LNCaP clone FGC (cell line): Measurements from ENCODE around the gene RABGAP1L.
A peak's percentile ranks its signal among the peaks of the same experiment; 100 is the strongest.
"Not testable (repeated sequence)": the region's sequence is repeated elsewhere in the genome, so short reads cannot be mapped to it uniquely, and the experiment has no call there.

ENCODE experiments used
- DNase-seq: peaks from one replicate; pipeline ENCODE4 v3.0.0-alpha.2; 2011; ENCODE audit warnings: low read depth
- H3K4me3 ChIP-seq: 2 replicates; pipeline ENCODE4 v1.5.1; 2011; ENCODE audit warnings: mild to moderate bottlenecking, low read depth, low read length, control low read depth
- TF ChIP-seq, protein P1 (sequence below): IDR thresholded peaks from 2 replicates; pipeline ENCODE4 v1.5.1; 2012; ENCODE audit warnings: mild to moderate bottlenecking; ENCODE audit not compliant: control insufficient read depth, insufficient read depth; ENCODE audit errors: extremely low read depth

RABGAP1L gene

GRCh38 chr1:174800216-174800851, 641.0 kb downstream of the RABGAP1L start:
- no peak for DNase-seq
- TF ChIP-seq, protein P1, sequence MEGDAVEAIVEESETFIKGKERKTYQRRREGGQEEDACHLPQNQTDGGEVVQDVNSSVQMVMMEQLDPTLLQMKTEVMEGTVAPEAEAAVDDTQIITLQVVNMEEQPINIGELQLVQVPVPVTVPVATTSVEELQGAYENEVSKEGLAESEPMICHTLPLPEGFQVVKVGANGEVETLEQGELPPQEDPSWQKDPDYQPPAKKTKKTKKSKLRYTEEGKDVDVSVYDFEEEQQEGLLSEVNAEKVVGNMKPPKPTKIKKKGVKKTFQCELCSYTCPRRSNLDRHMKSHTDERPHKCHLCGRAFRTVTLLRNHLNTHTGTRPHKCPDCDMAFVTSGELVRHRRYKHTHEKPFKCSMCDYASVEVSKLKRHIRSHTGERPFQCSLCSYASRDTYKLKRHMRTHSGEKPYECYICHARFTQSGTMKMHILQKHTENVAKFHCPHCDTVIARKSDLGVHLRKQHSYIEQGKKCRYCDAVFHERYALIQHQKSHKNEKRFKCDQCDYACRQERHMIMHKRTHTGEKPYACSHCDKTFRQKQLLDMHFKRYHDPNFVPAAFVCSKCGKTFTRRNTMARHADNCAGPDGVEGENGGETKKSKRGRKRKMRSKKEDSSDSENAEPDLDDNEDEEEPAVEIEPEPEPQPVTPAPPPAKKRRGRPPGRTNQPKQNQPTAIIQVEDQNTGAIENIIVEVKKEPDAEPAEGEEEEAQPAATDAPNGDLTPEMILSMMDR: no peak
- H3K4me3 ChIP-seq: peak overlapping the region; percentile 24; the same call in 1 of the 2 replicates

GRCh38 chr1:174800876-174801275, 641.6 kb downstream of the RABGAP1L start:
- no peak for DNase-seq
- H3K4me3 ChIP-seq: no peak overlapping the region
- TF ChIP-seq, protein P1: no peak

- TF ChIP-seq, protein P1: no peak
- no peak overlapping the region for H3K4me3 ChIP-seq
- no peak for DNase-seq
These were observed 650.5 kb downstream of the RABGAP1L start for GRCh38 chr1:174809755-174810280.

DNA sequence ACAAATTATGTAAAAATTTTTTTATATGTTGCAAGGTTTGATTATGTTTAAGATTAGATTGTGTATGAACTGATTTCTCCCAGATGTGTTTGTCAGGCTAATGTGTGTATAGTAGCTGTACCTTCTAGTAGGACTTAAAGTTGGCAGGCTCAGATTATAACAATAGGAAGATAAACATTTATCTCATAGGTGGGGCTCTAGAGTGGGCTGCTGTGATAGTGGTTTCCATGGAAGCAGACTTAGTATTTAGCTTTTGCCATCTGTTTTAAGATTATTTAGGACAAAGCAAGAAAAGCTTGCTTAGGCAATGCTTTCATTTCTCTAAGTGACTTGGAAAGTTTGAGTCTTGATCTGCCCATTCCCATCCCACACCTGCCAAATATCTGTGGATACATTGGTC, 652.7 kb downstream of the RABGAP1L start:
- no peak for DNase-seq
- no peak overlapping the region for H3K4me3 ChIP-seq
- TF ChIP-seq, protein P1: no peak

GRCh38 chr1:174812656-174813055, 653.3 kb downstream of the RABGAP1L start:
- no peak overlapping the region for H3K4me3 ChIP-seq
- TF ChIP-seq, protein P1: no peak
- no peak for DNase-seq

DNA sequence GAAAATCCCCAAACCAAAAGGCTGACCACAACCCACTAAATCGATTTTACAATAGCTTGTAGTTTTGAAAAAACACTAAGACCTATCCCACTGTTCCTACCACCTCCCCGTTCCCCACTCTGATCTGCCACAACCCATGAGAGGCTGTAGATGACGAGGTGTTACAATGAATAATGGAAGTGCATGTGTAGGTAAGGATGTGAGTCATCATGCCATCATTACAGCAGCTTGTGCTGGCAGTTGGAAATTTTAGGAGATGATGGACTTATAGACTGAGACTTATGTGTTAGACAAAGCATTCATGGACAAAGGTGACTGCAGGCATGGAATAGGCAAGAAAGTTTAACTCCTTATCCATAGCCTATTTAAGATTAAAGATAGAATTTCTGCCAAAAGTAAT, 655.7 kb downstream of the RABGAP1L start:
- TF ChIP-seq, protein P1: no peak
- DNase-seq: no peak
- no peak overlapping the region for H3K4me3 ChIP-seq

GRCh38 chr1:174815474-174815908, 656.2 kb downstream of the RABGAP1L start:
- DNase-seq: no peak
- TF ChIP-seq, protein P1: no peak
- no peak overlapping the region for H3K4me3 ChIP-seq

DNA sequence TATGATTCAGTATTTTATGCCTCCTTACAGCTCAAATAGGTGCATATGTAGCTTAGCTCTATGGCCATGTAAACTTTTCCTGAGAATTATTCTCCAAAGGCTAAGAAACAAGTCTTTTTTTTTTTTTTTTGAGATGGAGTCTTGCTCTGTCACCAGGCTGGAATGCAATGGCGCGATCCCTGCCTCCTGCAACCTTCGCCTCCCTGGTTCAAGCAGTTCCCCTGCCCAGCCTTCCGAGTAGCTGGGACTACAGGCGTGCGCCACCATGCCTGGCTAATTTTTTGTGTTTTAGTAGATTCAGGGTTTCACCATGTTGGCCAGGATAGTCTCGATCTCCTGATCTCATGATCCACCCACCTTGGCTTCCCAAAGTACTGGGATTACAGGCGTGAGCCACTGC, 657.3 kb downstream of the RABGAP1L start:
- DNase-seq, H3K4me3 ChIP-seq: not testable (repeated sequence)
